Skeletal muscle tissue (tissue), 4 donors: ENCODE results near the gene KMT2E. TPM values are rescaled to one million over a fixed set of nuclear protein-coding genes. Genes with fewer than 3 reads are reported as not detected.
"Not testable (repeated sequence)": the region's sequence is repeated elsewhere in the genome, so short reads cannot be mapped to it uniquely, and the experiment has no call there.

Experiments
- H3K27ac ChIP-seq: one replicate; pipeline ENCODE4 v1.7.0; 2013; ENCODE audit warnings: mild to moderate bottlenecking, low read depth, low read length, inconsistent platforms
- H3K27me3 ChIP-seq, 3 donors: one replicate each; pipeline ENCODE4 v1.7.0; 2013; ENCODE audit warnings: low read length in 3 of 3; ENCODE audit not compliant: control insufficient read depth in 3 of 3, insufficient read depth in 3 of 3
- H3K36me3 ChIP-seq, 3 donors: one replicate each; pipeline ENCODE4 v1.7.0; 2013; ENCODE audit warnings: low read length in 3 of 3; ENCODE audit not compliant: control insufficient read depth in 3 of 3, insufficient read depth in 3 of 3
- H3K4me1 ChIP-seq, 3 donors: one replicate each; pipeline ENCODE4 v1.7.0; 2013; ENCODE audit warnings: low read length in 3 of 3, mild to moderate bottlenecking in 3 of 3; ENCODE audit not compliant: control insufficient read depth in 3 of 3, insufficient read depth in 3 of 3
- H3K4me3 ChIP-seq, 3 donors: one replicate each; pipeline ENCODE4 v1.7.0; 2013; ENCODE audit warnings: low read length in 3 of 3
- H3K9ac ChIP-seq, 3 donors: one replicate each; pipeline ENCODE4 v1.7.0; 2013; ENCODE audit warnings: low read length in 3 of 3, mild to moderate bottlenecking in 3 of 3, moderate library complexity in 2 of 3, low read depth in 1 of 3
- H3K9me3 ChIP-seq, 3 donors: one replicate each; pipeline ENCODE4 v1.7.0; 2013; ENCODE audit warnings: low read length in 3 of 3; ENCODE audit not compliant: control insufficient read depth in 3 of 3
- total RNA-seq: library from RNA; depleted of rRNA; stranded (reverse); fragments of >200 nt; gene quantifications from one replicate; pipeline ENCODE4 v1.2.3, GENCODE V29; 2014
- donor health status: Osteomylitis.

The KMT2E gene
- total RNA-seq, 1 donor from 2014 or later = 59.0 TPM

GRCh38 chr7:105022458-105022857, 8.5 kb downstream of the KMT2E start:
- H3K27ac ChIP-seq = no peak overlapping the region
- H3K4me3 ChIP-seq = no peak overlapping the region
- no peak overlapping the region for H3K9ac ChIP-seq
- no peaks in the 10 kb centered on the region for H3K27me3 ChIP-seq
- no peaks in the 10 kb centered on the region for H3K9me3 ChIP-seq
- H3K4me1 ChIP-seq = peaks cover 25 to 51% (median 35%) of the 10 kb centered on the region in 3 donors
- H3K36me3 ChIP-seq = no peaks in the 10 kb centered on the region

- H3K4me3 ChIP-seq = no peak overlapping the region
- H3K9me3 ChIP-seq = no peaks in the 10 kb centered on the region
- H3K27me3 ChIP-seq = no peaks in the 10 kb centered on the region
- H3K27ac ChIP-seq = no peak overlapping the region
- H3K36me3 ChIP-seq = no peaks in the 10 kb centered on the region
- no peak overlapping the region for H3K9ac ChIP-seq
- H3K4me1 ChIP-seq = peaks cover 29 to 49% (median 31%) of the 10 kb centered on the region in 3 donors
Observed at GRCh38 chr7:105024734-105025133, 10.7 kb downstream of the KMT2E start.

- H3K4me1 ChIP-seq = peaks cover 22 to 53% (median 25%) of the 10 kb centered on the region in 3 donors
- no peaks in the 10 kb centered on the region for H3K9me3 ChIP-seq
- H3K27me3 ChIP-seq = no peaks in the 10 kb centered on the region
- no peak overlapping the region for H3K4me3 ChIP-seq
- H3K27ac ChIP-seq = no peak overlapping the region
- no peak overlapping the region for H3K9ac ChIP-seq
- no peaks in the 10 kb centered on the region for H3K36me3 ChIP-seq
Observed at GRCh38 chr7:105026750-105027149, 12.7 kb downstream of the KMT2E start.

- no peaks in the 10 kb centered on the region for H3K9me3 ChIP-seq
- no peaks in the 10 kb centered on the region for H3K27me3 ChIP-seq
- H3K4me1 ChIP-seq = peaks cover 20 to 51% (median 21%) of the 10 kb centered on the region in 3 donors
- H3K36me3 ChIP-seq = no peaks in the 10 kb centered on the region
- H3K4me3 ChIP-seq = no peak overlapping the region
- H3K9ac ChIP-seq = no peak overlapping the region
- no peak overlapping the region for H3K27ac ChIP-seq
Observed at GRCh38 chr7:105027176-105027853, 13.3 kb downstream of the KMT2E start.

- Histone ChIP-seq H3K27ac (no peak overlapping the region), H3K27me3 (no peaks in the 10 kb centered on the region), H3K36me3 (no peaks in the 10 kb centered on the region), H3K4me1 (peaks cover 20 to 46% (median 21%) of the 10 kb centered on the region in 3 donors), H3K9me3 (no peaks in the 10 kb centered on the region), H3K9ac (no peak overlapping the region), H3K4me3 (no peak overlapping the region)
Observed at GRCh38 chr7:105028004-105028403, 14.0 kb downstream of the KMT2E start.

GRCh38 chr7:105028941-105029340, 14.9 kb downstream of the KMT2E start:
- H3K27me3 ChIP-seq, H3K4me3 ChIP-seq, H3K9ac ChIP-seq, H3K36me3 ChIP-seq, H3K9me3 ChIP-seq, H3K27ac ChIP-seq: not testable (repeated sequence)
- H3K4me1 ChIP-seq = peaks cover 20 to 42% (median 23%) of the 10 kb centered on the region in 3 donors

- H3K9me3 ChIP-seq = no peaks in the 10 kb centered on the region
- H3K9ac ChIP-seq = no peak overlapping the region
- H3K27ac ChIP-seq = no peak overlapping the region
- peaks cover 17 to 30% (median 18%) of the 10 kb centered on the region in 3 donors for H3K4me1 ChIP-seq
- no peak overlapping the region for H3K4me3 ChIP-seq
- no peaks in the 10 kb centered on the region for H3K27me3 ChIP-seq
- peaks cover 0 to 2% (median 0%) of the 10 kb centered on the region in 3 donors for H3K36me3 ChIP-seq
Observed at GRCh38 chr7:105030447-105030846, 16.4 kb downstream of the KMT2E start.

- Histone ChIP-seq H3K9me3 (no peaks in the 10 kb centered on the region), H3K36me3 (peaks cover 0 to 2% (median 0%) of the 10 kb centered on the region in 3 donors), H3K9ac (no peak overlapping the region), H3K27me3 (no peaks in the 10 kb centered on the region), H3K4me1 (peaks cover 19 to 24% (median 24%) of the 10 kb centered on the region in 3 donors), H3K27ac (no peak overlapping the region), H3K4me3 (no peak overlapping the region)
Observed at GRCh38 chr7:105032553-105033214, 18.7 kb downstream of the KMT2E start.

GRCh38 chr7:105035349-105035748, 21.3 kb downstream of the KMT2E start:
- Histone ChIP-seq H3K36me3 (peaks cover 0 to 2% (median 0%) of the 10 kb centered on the region in 3 donors), H3K9me3 (no peaks in the 10 kb centered on the region), H3K4me3 (no peak overlapping the region), H3K27ac (no peak overlapping the region), H3K4me1 (peaks cover 11 to 21% (median 20%) of the 10 kb centered on the region in 3 donors), H3K27me3 (no peaks in the 10 kb centered on the region), H3K9ac (no peak overlapping the region)
